IMR-90 (cell line): ENCODE results near the gene FXR2. TPM values are rescaled to one million over a fixed set of nuclear protein-coding genes. Genes with fewer than 3 reads are reported as not detected.

Experiments
- ATAC-seq: fragments of 200-7000 bp; cut with Tn5 transposase; 2 replicates; pipeline ENCODE4 v1.9.1; 2020; ENCODE audit warnings: low read depth, mild to moderate bottlenecking, moderate library complexity
- Bru-seq: library from RNA; stranded (reverse); fragments of 400-500 nt; gene quantifications from one replicate; lab custom pipeline; 2021; lab: Mats Ljungman, UMichigan
- BruChase-seq, 2 experiments: library from RNA; stranded (reverse); fragments of 400-500 nt; gene quantifications; one replicate each; lab custom pipeline; 2021; lab: Mats Ljungman, UMichigan
- BruUV-seq: library from RNA; stranded (reverse); fragments of 400-500 nt; replicated peaks from 2 replicates; lab custom pipeline; 2021; lab: Mats Ljungman, UMichigan
- CTCF ChIA-PET: fragments of 300-600 bp; formaldehyde crosslinking; extraction: SDS; loops from one replicate; lab custom pipeline; 2021; ENCODE audit warnings: antibody characterized with exemption; lab: Yijun Ruan, JAX
- POLR2A ChIA-PET: fragments of 300-600 bp; sonication (Branson Sonifier 250); formaldehyde crosslinking; loops from one replicate; lab custom pipeline; 2022; ENCODE audit warnings: antibody characterized with exemption; ENCODE audit not compliant: unreplicated experiment; lab: Charles Lee
- DNase-seq: peaks from one replicate; pipeline ENCODE4 v3.0.0; 2013
- H2AFZ ChIP-seq: replicated peaks from 2 replicates; pipeline ENCODE3; 2013; ENCODE audit warnings: low read length, mild to moderate bottlenecking; ENCODE audit not compliant: poor library complexity
- H2AK5ac ChIP-seq: 2 replicates; pipeline ENCODE4 v1.6.1; 2013; ENCODE audit warnings: low read depth, low read length, inconsistent platforms
- H2AK9ac ChIP-seq: replicated peaks from 2 replicates; pipeline ENCODE3; 2013; ENCODE audit warnings: mild to moderate bottlenecking, low read depth, low read length, moderate library complexity; ENCODE audit not compliant: poor library complexity
- H2BK120ac ChIP-seq: 2 replicates; pipeline ENCODE4 v1.6.1; 2013; ENCODE audit warnings: low read depth, low read length, inconsistent platforms
- H2BK15ac ChIP-seq: 3 replicates; pipeline ENCODE4 v1.6.1; 2013; ENCODE audit warnings: low read depth, low read length, inconsistent platforms
- H2BK20ac ChIP-seq: 2 replicates; pipeline ENCODE4 v1.6.1; 2013; ENCODE audit warnings: low read depth, mild to moderate bottlenecking, inconsistent platforms, low read length, moderate library complexity
- H2BK5ac ChIP-seq: 2 replicates; pipeline ENCODE4 v1.6.1; 2013; ENCODE audit warnings: mild to moderate bottlenecking, low read depth, low read length, inconsistent platforms; ENCODE audit not compliant: poor library complexity, severe bottlenecking
- H3K14ac ChIP-seq: replicated peaks from 2 replicates; pipeline ENCODE4 v1.6.1; 2013; ENCODE audit warnings: low read depth, low read length, inconsistent platforms
- H3K18ac ChIP-seq: 2 replicates; pipeline ENCODE4 v1.6.1; 2013; ENCODE audit warnings: low read depth, low read length, control low read depth
- H3K23ac ChIP-seq: 2 replicates; pipeline ENCODE4 v1.6.1; 2013; ENCODE audit warnings: low read depth, low read length, inconsistent platforms
- H3K27ac ChIP-seq: 2 replicates; pipeline ENCODE4 v1.5.1; 2013; ENCODE audit warnings: mild to moderate bottlenecking, control low read depth, low read length; ENCODE audit not compliant: insufficient read depth
- H3K27me3 ChIP-seq: 2 replicates; pipeline ENCODE4 v1.6.1; 2013; ENCODE audit warnings: low read length; ENCODE audit not compliant: control insufficient read depth, insufficient read depth
- H3K36me3 ChIP-seq: 2 replicates; pipeline ENCODE4 v1.6.1; 2013; ENCODE audit warnings: low read length, mixed read lengths; ENCODE audit not compliant: control insufficient read depth, insufficient read depth
- H3K4ac ChIP-seq: 2 replicates; pipeline ENCODE4 v1.6.1; 2013; ENCODE audit warnings: low read depth, low read length, inconsistent platforms
- H3K4me1 ChIP-seq: 2 replicates; pipeline ENCODE4 v1.6.1; 2013; ENCODE audit warnings: low read length, mixed read lengths; ENCODE audit not compliant: control insufficient read depth, insufficient read depth
- H3K4me2 ChIP-seq: 2 replicates; pipeline ENCODE4 v1.6.1; 2013; ENCODE audit warnings: low read depth, mild to moderate bottlenecking, control low read depth, low read length, moderate library complexity
- H3K4me3 ChIP-seq: 2 replicates; pipeline ENCODE4 v1.5.1; 2013; ENCODE audit warnings: low read depth, mild to moderate bottlenecking, control low read depth, low read length, moderate library complexity; ENCODE audit not compliant: insufficient read depth
- H3K56ac ChIP-seq: 2 replicates; pipeline ENCODE4 v1.6.1; 2013; ENCODE audit warnings: low read length, inconsistent platforms; ENCODE audit not compliant: insufficient read depth; ENCODE audit errors: extremely low read depth
- H3K79me1 ChIP-seq, 2 experiments: 2 replicates each; pipeline ENCODE4 v1.6.1; 2013; ENCODE audit warnings: low read length in 2 of 2, inconsistent platforms in 1 of 2, low read depth in 1 of 2
- H3K9ac ChIP-seq: 2 replicates; pipeline ENCODE4 v1.6.1; 2013; ENCODE audit warnings: low read depth, low read length, control low read depth
- H3K9me1 ChIP-seq: 2 replicates; pipeline ENCODE4 v1.6.1; 2013; ENCODE audit warnings: low read length, inconsistent platforms; ENCODE audit not compliant: insufficient read depth
- H3K9me3 ChIP-seq: 2 replicates; pipeline ENCODE4 v1.6.1; 2013; ENCODE audit warnings: low read length; ENCODE audit not compliant: control insufficient read depth, insufficient read depth
- H4K20me1 ChIP-seq: 2 replicates; pipeline ENCODE4 v1.6.1; 2013; ENCODE audit warnings: low read length, inconsistent platforms; ENCODE audit not compliant: insufficient read depth
- H4K5ac ChIP-seq: 2 replicates; pipeline ENCODE4 v1.6.1; 2013; ENCODE audit warnings: mild to moderate bottlenecking, low read depth, low read length, control low read depth
- H4K8ac ChIP-seq, 2 experiments: 2 replicates each; pipeline ENCODE4 v1.6.1; 2013; ENCODE audit warnings: low read depth in 2 of 2, low read length in 2 of 2, control low read depth in 1 of 2, inconsistent platforms in 1 of 2
- H4K91ac ChIP-seq: 2 replicates; pipeline ENCODE4 v1.6.1; 2013; ENCODE audit warnings: low read depth, low read length, inconsistent platforms; ENCODE audit not compliant: insufficient read depth
- BHLHE40 ChIP-seq: fragments of 150-350 bp; IDR thresholded peaks from 2 replicates; pipeline ENCODE4 v1.6.1; 2016; ENCODE audit warnings: mild to moderate bottlenecking, low read depth, low read length
- CEBPB ChIP-seq: IDR thresholded peaks from 2 replicates; pipeline ENCODE4 v1.6.1; 2012; ENCODE audit warnings: low read depth, low read length, improper control_type of control experiment
- CHD1 ChIP-seq: IDR thresholded peaks from 2 replicates; pipeline ENCODE4 v1.6.1; 2012; ENCODE audit warnings: low read depth, low read length, improper control_type of control experiment
- CTCF ChIP-seq: conservative IDR thresholded peaks from 2 replicates; pipeline ENCODE4 v1.5.1; 2012; ENCODE audit warnings: mild to moderate bottlenecking, low read depth, low read length, improper control_type of control experiment
- ELK1 ChIP-seq: fragments of 150-350 bp; IDR thresholded peaks from 2 replicates; pipeline ENCODE4 v1.6.1; 2016; ENCODE audit warnings: low read depth, mild to moderate bottlenecking, low read length, moderate library complexity, borderline replicate concordance
- FOS ChIP-seq: fragments of 150-350 bp; IDR thresholded peaks from 2 replicates; pipeline ENCODE4 v1.6.1; 2016; ENCODE audit warnings: low read depth, low read length
- MAFK ChIP-seq: IDR thresholded peaks from 2 replicates; pipeline ENCODE4 v1.6.1; 2012; ENCODE audit warnings: low read depth, low read length, improper control_type of control experiment
- MXI1 ChIP-seq: IDR thresholded peaks from 2 replicates; pipeline ENCODE4 v1.6.1; 2012; ENCODE audit warnings: low read depth, mild to moderate bottlenecking, low read length, moderate library complexity, borderline replicate concordance
- NFE2L2 ChIP-seq: fragments of 150-350 bp; IDR thresholded peaks from 2 replicates; pipeline ENCODE4 v1.6.1; 2016; ENCODE audit warnings: low read depth, mild to moderate bottlenecking, low read length
- POLR2A ChIP-seq: IDR thresholded peaks from 2 replicates; pipeline ENCODE4 v1.6.1; 2012; ENCODE audit warnings: mild to moderate bottlenecking, low read depth, low read length
- RAD21 ChIP-seq: IDR thresholded peaks from 2 replicates; pipeline ENCODE4 v1.6.1; 2012; ENCODE audit warnings: low read length, improper control_type of control experiment
- RFX5 ChIP-seq: IDR thresholded peaks from 2 replicates; pipeline ENCODE4 v1.8.0; 2012; ENCODE audit warnings: low read depth, mild to moderate bottlenecking, low read length, moderate library complexity
- WGBS, 2 experiments: methylation state at CpG; one replicate each; pipeline versions ENCODE4 v1.1.5 to v1.1.7; 2013; ENCODE audit warnings: missing lambda C conversion rate in 2 of 2; ENCODE audit not compliant: insufficient read length in 1 of 2; ENCODE audit errors: extremely low coverage in 2 of 2; 5-methylcytosine and 5-hydroxymethylcytosine counted together
- dilution Hi-C: fragments of 300-500 bp; cut with HindIII; formaldehyde crosslinking; loops from one replicate; pipeline ENCODE4 v1.14.3; 2018; ENCODE audit warnings: low sequenced_read_pairs; ENCODE audit not compliant: unreplicated experiment
- in situ Hi-C: fragments of 300-500 bp; cut with MboI; formaldehyde crosslinking; loops from 3 replicates; pipeline ENCODE4 v1.14.3; 2019; ENCODE audit warnings: low sequenced_read_pairs, inconsistent platforms, mixed read lengths
- intact Hi-C: fragments of 100-400 bp; cut with micrococcal nuclease; formaldehyde crosslinking; loops from 2 replicates; pipeline ENCODE4 v1.10.0; 2022
- long read RNA-seq: library from polyadenylated mRNA; unstranded; transcript quantifications from one replicate; pipeline ENCODE4 v2.0.0, GENCODE V29; 2021; ENCODE audit not compliant: unreplicated experiment
- polyA plus RNA-seq, 3 experiments: library from polyadenylated mRNA; depleted of rRNA; stranded (reverse); fragments of >200 nt; gene quantifications; 2 replicates each; pipeline ENCODE4 v1.2.3, GENCODE V29; 2012; ENCODE audit warnings: low replicate concordance in 1 of 3
- total RNA-seq: library from RNA; depleted of rRNA; stranded (reverse); fragments of >200 nt; gene quantifications from 2 replicates; pipeline ENCODE4 v1.2.3, GENCODE V29; 2012; rRNA removed

FXR2 gene
- total RNA-seq (38.6 and 39.1 TPM in 2 replicates), polyA plus RNA-seq (2012; rRNA removed) (55.9 and 59.8 TPM in 2 replicates), Bru-seq, nascent RNA (percentile 78 among the genes with signal in this experiment), BruChase-seq, experiment 1, labeled RNA remaining after a 6-hour chase (percentile 86 among the genes with signal in this experiment), BruChase-seq, experiment 2, labeled RNA remaining after a 2-hour chase (percentile 77 among the genes with signal in this experiment)
- polyA plus RNA-seq (2012; cell fraction: cytosol; rRNA removed) = 27.8 and 47.9 TPM in 2 replicates
- 55.8 and 92.1 TPM in 2 replicates for polyA plus RNA-seq (2012; cell fraction: nucleus; rRNA removed; ENCODE audit: low replicate concordance)
- long read RNA-seq, transcript FXR2-201 (17 exons, 2,957 nt) = major isoform, 96 of 132 reads
- long read RNA-seq, partial matches to known transcripts = 13 of 132 reads
- long read RNA-seq, other reads (novel, unspliced or antisense) = 23 of 132 reads

- ChIA-PET CTCF (interaction anchor here (0.6 to 2.2 kb wide), 5 partner anchors 13 to 499 kb away, joined by 3 to 14 read pairs (median 5); partner anchors contain the start of genes SAT2 and TP53), POLR2A (interaction anchor here (0.5 to 1.3 kb wide), 5 partner anchors 10 to 71 kb away, joined by 3 to 8 read pairs (median 3); partner anchors contain the start of gene MPDU1)
- Histone ChIP-seq H3K18ac (peak within 1 kb of the TSS; percentile 6; the same call in 1 of the 2 replicates), H3K9me1 (peaks cover 16% of the 10 kb centered on the region), H3K4me1 (peaks cover 7% of the 10 kb centered on the region), H2AK5ac (peak within 1 kb of the TSS; percentile 33), H3K4me3 (peak within 1 kb of the TSS; percentile 78), H3K56ac (peak within 1 kb of the TSS; percentile 44), H3K14ac (peak within 1 kb of the TSS; percentile 73), H2AK9ac (peak within 1 kb of the TSS; percentile 89), H3K36me3 (peaks cover 4% of the 10 kb centered on the region; the same call in 1 of the 2 replicates), H3K27me3 (no peaks in the 10 kb centered on the region), H2BK15ac (peak within 1 kb of the TSS; percentile 18; the same call in 1 of the 3 replicates), H3K4ac (peak within 1 kb of the TSS; percentile 85), H4K20me1 (peaks cover 40% of the 10 kb centered on the region), H3K9me3 (no peaks in the 10 kb centered on the region), H3K79me1 (peaks cover 30 to 43% of the 10 kb centered on the region in 2 experiments), H2BK5ac (peak within 1 kb of the TSS; percentile 67), H3K27ac (peak within 1 kb of the TSS; percentile 75), H3K23ac (peak within 1 kb of the TSS; percentile 14), H4K5ac (peak within 1 kb of the TSS; percentile 54), H2BK20ac (no peak within 1 kb of the TSS), H3K9ac (peak within 1 kb of the TSS; percentile 79), H4K91ac (peak within 1 kb of the TSS; percentile 40), H3K4me2 (peak within 1 kb of the TSS; percentile 89), H4K8ac (peak within 1 kb of the TSS; percentile 44 to 97), H2AFZ (peak within 1 kb of the TSS; percentile 96), H2BK120ac (peak within 1 kb of the TSS; percentile 30; the same call in 1 of the 2 replicates)
- in situ Hi-C loops (no loop called here), dilution Hi-C loops (no loop called here), intact Hi-C loops (loop anchor here (2.0 kb wide), 1 partner anchor 72 kb away; the partner anchor contains the start of gene TP53)
- DNase-seq (peak; percentile 100), ATAC-seq (peak; percentile 96)
- WGBS, 2 experiments = 0% methylated on average over 33 of the region's 93 CpGs; no CpG with 5 or more reads in 1 of the 2 experiments
- no TSS peak for BruUV-seq
- TF ChIP-seq MAFK (no peak), RFX5 (peak; percentile 43; the same call in 1 of the 2 replicates), CHD1 (no peak), FOS (no peak; the same call in 1 of the 2 replicates), ELK1 (no peak), POLR2A (peak; percentile 68), CEBPB (peak; percentile 46), MXI1 (no peak), RAD21 (peak; percentile 37), BHLHE40 (peak; percentile 55; the same call in 1 of the 2 replicates), NFE2L2 (no peak), CTCF (peak; percentile 87)
These were observed at the start of gene FXR2 for GRCh38 chr17:7614425-7615264. Gene FXR2 (minus strand): TSS chr17:7614897. CDS start chr17:7614532, 365 bp downstream.
